Bronchial epithelial cell (primary cell): ENCODE data around the gene PTPRE. TPM values are rescaled to one million over a fixed set of nuclear protein-coding genes. Genes with fewer than 3 reads are reported as not detected.

Experiments used
- DNase-seq: peaks from one replicate; pipeline ENCODE4 v3.0.0-alpha.2; 2010; ENCODE audit warnings: low read depth
- FAIRE-seq: peaks from 2 replicates; lab custom pipeline; 2011; peaks lifted over from hg19 to GRCh38; lab: Jason Lieb, UNC
- H3K27me3 ChIP-seq: 2 replicates; pipeline ENCODE4 v1.5.1; 2011; ENCODE audit warnings: low read length; ENCODE audit not compliant: control insufficient read depth, insufficient read depth
- H3K36me3 ChIP-seq: 2 replicates; pipeline ENCODE4 v1.5.1; 2011; ENCODE audit warnings: low read length; ENCODE audit not compliant: control insufficient read depth, insufficient read depth
- H3K4me3 ChIP-seq: 2 replicates; pipeline ENCODE4 v1.5.1; 2011; ENCODE audit warnings: mild to moderate bottlenecking, low read depth, low read length, control low read depth
- CTCF ChIP-seq: IDR thresholded peaks from 2 replicates; pipeline ENCODE4 v1.5.1; 2011; ENCODE audit warnings: mild to moderate bottlenecking, moderate library complexity, low read length, control low read depth, inconsistent platforms; ENCODE audit not compliant: insufficient read depth, severe bottlenecking
- total RNA-seq: library from RNA; depleted of rRNA; stranded (reverse); fragments of >200 nt; gene quantifications from 2 replicates; pipeline ENCODE4 v1.2.1, GENCODE V29; 2014

PTPRE gene
- total RNA-seq = 5.9 and 7.9 TPM in 2 replicates

GRCh38 chr10:127906548-127907377 is at the start of gene PTPRE:
PTPRE (plus strand) TSS chr10:127907103; CDS start chr10:128040882, 133,779 bp downstream.
- no peaks in the 10 kb centered on the region for H3K27me3 ChIP-seq
- peak; percentile 78 for TF ChIP-seq CTCF
- DNase-seq = peak; percentile 33
- peak within 1 kb of the TSS; percentile 44 for H3K4me3 ChIP-seq
- H3K36me3 ChIP-seq = no peaks in the 10 kb centered on the region
- FAIRE-seq = no peak

GRCh38 chr10:127860592-127860991 is 46.3 kb upstream of the PTPRE start:
- TF ChIP-seq CTCF = no peak
- no peak overlapping the region for H3K4me3 ChIP-seq
- FAIRE-seq = no peak
- no peaks in the 10 kb centered on the region for H3K27me3 ChIP-seq
- H3K36me3 ChIP-seq = no peaks in the 10 kb centered on the region
- no peak for DNase-seq

GRCh38 chr10:127863231-127863825 is 43.6 kb upstream of the PTPRE start:
- no peaks in the 10 kb centered on the region for H3K36me3 ChIP-seq
- no peak overlapping the region for H3K4me3 ChIP-seq
- DNase-seq (no peak), FAIRE-seq (no peak)
- H3K27me3 ChIP-seq = no peaks in the 10 kb centered on the region
- TF ChIP-seq CTCF = no peak

GRCh38 chr10:127866276-127867013 is 40.5 kb upstream of the PTPRE start:
- TF ChIP-seq CTCF = no peak
- peak; percentile 28 for FAIRE-seq
- no peak overlapping the region for H3K4me3 ChIP-seq

GRCh38 chr10:127867805-127868204 is 39.1 kb upstream of the PTPRE start:
- Histone ChIP-seq H3K4me3 (no peak overlapping the region), H3K36me3 (no peaks in the 10 kb centered on the region), H3K27me3 (no peaks in the 10 kb centered on the region)
- DNase-seq (no peak), FAIRE-seq (no peak)
- TF ChIP-seq CTCF = no peak

More at GRCh38 chr10:127866276-127867013, 40.5 kb upstream of the PTPRE start:
- no peak for DNase-seq
- Histone ChIP-seq H3K36me3 (no peaks in the 10 kb centered on the region), H3K27me3 (no peaks in the 10 kb centered on the region)
